ENCODE results near the gene CPXCR1. TPM values are rescaled to one million over a fixed set of nuclear protein-coding genes. Genes with fewer than 3 reads are reported as not detected.

Gene CPXCR1
- total RNA-seq: not detected in 2 replicates

GRCh38 chrX:88746925-88747324, at the start of gene CPXCR1:
TSS of gene CPXCR1 (plus strand) at chrX:88747225. CDS start at chrX:88753415, 6,190 bp downstream.

